ENCODE data around the gene BCL3.
"Not testable (repeated sequence)": the region's sequence is repeated elsewhere in the genome, so short reads cannot be mapped to it uniquely, and the experiment has no call there.

BCL3 gene, protein sequence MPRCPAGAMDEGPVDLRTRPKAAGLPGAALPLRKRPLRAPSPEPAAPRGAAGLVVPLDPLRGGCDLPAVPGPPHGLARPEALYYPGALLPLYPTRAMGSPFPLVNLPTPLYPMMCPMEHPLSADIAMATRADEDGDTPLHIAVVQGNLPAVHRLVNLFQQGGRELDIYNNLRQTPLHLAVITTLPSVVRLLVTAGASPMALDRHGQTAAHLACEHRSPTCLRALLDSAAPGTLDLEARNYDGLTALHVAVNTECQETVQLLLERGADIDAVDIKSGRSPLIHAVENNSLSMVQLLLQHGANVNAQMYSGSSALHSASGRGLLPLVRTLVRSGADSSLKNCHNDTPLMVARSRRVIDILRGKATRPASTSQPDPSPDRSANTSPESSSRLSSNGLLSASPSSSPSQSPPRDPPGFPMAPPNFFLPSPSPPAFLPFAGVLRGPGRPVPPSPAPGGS

GRCh38 chr19:44748426-44749254, at the start of gene BCL3:
TSS of gene BCL3 (plus strand) at chr19:44748708. CDS start at chr19:44748791, 83 bp downstream.
- DNase-seq (ENCODE audit: low read depth, low spot score): peak; percentile 84

DNA sequence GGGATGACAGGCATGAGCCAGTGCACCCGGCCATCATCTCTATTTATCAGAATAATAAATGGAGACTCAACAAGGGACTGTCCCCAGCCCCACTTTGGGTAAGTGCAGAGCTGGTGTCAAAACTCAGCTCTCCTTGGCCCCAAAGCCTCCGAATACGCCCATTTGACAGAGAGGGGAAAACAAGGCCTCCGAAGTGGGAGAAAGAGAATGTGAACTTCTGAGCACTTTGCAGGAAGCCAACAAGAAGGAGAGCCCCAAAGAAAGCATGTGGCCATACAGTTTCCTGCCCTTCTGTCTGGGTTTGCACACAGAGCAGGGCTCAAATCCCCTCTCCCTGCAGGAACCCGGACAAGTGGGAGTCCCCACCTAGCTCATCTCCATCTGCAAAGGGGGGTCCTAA, 48.0 kb upstream of the BCL3 start:
- DNase-seq (ENCODE audit: low read depth, low spot score): no peak

GRCh38 chr19:44701228-44701627, 47.3 kb upstream of the BCL3 start:
- DNase-seq (ENCODE audit: low read depth, low spot score): no peak

GRCh38 chr19:44702551-44703176, 45.8 kb upstream of the BCL3 start:
- no peak for DNase-seq (ENCODE audit: low read depth, low spot score)

DNA sequence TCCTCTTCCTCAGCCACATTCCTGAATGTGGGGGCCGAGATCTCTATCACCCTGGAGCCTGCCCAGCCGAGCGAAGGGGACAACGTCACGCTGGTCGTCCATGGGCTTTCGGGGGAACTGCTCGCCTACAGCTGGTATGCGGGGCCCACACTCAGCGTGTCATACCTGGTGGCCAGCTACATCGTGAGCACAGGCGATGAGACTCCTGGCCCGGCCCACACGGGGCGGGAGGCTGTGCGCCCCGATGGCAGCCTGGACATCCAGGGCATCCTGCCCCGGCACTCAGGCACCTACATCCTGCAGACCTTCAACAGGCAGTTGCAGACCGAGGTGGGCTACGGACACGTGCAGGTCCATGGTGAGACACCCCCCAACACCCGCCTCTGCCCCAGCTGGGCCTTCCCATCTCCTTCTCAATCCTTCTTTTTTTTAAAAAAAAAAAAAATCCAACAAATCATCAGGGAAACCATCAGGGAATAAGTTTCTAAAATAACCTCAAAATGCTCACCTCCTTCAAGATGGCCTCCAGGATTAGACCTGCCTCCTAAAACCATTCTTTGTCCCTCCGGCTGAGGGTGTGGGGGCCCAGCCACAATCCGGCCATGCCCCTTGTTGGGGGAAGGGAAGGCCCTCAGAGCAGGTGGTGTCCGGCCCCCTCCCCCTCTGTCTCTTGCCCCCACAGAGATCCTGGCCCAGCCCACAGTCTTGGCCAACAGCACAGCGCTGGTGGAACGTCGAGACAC, 45.0 kb upstream of the BCL3 start:
- DNase-seq (ENCODE audit: low read depth, low spot score): no peak

DNA sequence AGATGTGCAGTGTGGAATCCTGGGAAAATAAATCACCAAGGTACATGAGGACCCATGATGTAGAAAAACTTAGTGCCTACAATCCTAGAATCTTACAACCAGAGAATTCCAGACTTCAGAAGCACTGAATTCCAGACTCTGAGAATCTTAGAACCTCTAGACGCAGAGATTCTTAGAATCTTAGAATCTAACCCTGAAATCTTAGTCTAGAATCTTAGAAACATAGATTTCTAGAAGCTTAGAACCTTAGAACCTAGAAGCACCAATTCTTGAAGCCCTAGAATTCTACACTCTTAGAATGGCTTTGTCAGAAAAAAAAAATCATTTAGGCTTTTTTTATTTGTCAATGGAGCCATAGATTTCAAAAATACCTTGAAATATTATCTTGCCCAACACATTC, 43.5 kb upstream of the BCL3 start:
- DNase-seq (ENCODE audit: low read depth, low spot score): no peak

- no peak for DNase-seq (ENCODE audit: low read depth, low spot score)
Observed at GRCh38 chr19:44705502-44706010, 43.0 kb upstream of the BCL3 start.

DNA sequence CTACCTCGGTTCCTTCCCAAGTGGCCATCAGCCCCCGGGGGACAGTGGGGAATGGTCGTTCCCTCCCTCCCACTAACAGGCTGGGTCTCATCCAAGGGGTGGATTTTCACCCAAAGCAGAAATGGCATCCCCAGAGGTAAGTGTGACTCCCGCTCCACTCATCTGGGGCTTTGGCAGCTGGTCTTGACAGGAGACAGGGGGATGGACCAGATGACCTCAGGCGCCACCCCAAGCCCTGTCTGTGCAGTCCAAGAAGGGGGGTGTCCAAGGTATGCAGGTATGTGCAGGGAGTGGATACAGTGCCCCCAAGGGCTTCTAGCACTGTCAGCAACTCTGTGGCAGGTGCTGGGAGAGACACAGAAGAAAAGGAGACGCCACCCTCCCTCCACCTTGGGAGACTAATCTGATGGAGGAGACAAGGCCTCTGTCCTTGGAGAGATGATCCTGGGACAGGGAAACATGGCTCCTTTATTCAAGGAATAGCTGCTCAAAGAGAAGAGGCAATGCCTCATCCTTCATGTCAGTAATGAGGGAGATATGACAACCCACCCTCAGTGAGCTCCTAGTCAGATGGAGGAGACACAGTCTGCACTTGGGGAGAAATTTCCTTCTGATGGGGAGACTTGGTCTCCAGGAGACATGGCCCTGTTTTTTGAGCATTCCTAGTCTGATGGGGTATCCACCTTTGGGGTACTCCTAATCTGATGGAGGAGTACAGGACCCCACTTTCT, 41.8 kb upstream of the BCL3 start:
- no peak for DNase-seq (ENCODE audit: low read depth, low spot score)

GRCh38 chr19:44707794-44708193, 40.7 kb upstream of the BCL3 start:
- DNase-seq (ENCODE audit: low read depth, low spot score): no peak

DNA sequence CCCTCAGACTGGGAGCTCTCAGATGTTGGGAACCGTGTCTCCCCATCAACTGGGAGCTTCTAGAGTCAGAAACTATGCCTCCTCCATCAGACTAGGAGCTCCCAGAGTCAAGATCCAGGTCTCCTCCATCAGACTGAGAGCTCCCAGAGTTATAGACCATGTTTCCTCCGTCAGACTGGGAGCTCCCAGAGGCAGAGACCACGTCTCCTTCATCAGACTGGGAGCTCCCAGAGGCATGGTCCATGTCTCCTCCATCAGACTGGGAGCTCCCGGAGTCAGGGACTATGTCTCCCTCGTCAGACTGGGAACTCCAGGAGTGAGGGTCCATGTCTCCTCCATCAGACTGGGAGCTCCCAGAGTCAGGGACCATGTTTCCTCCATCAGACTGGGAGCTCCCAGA, 39.6 kb upstream of the BCL3 start:
- DNase-seq (ENCODE audit: low read depth, low spot score): no peak

DNA sequence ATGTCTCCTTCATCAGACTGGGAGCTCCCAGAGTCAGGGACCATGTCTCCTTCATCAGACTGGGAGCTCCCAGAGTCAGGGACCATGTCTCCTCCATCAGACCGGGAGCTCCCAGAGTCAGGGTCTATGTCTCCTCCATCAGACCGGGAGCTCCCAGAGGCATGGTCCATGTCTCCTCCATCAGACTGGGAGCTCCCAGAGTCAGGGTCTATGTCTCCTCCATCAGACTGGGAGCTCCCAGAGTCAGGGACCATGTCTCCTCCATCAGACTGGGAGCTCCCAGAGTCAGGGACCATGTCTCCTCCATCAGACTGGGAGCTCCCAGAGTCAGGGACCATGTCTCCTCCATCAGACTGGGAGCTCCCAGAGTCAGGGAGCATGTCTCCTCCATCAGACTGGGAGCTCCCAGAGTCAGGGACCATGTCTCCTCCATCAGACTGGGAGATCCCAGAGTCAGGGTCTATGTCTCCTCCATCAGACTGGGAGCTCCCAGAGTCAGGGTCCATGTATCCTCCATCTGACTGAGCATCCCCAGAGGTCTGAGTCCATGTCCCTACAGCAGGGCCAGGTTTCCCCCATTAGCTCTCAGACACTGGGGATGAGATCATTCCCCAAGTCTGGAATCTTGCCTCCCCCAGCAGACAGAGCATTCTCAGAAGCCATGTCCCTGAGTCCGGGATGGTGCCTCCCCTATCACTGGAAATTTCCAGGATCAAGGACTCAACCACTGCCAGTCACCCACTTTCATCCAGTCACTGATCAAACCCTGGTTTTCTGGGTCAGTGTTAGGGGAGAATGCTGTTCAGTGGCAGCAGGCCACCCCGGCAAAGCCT, 38.9 kb upstream of the BCL3 start:
- DNase-seq (ENCODE audit: low read depth, low spot score): not testable (repeated sequence)

- DNase-seq (ENCODE audit: low read depth, low spot score): no peak
Observed at GRCh38 chr19:44710483-44710882, 38.0 kb upstream of the BCL3 start.

GRCh38 chr19:44712864-44713515, 35.5 kb upstream of the BCL3 start:
- no peak for DNase-seq (ENCODE audit: low read depth, low spot score)

GRCh38 chr19:44714597-44715169, 33.8 kb upstream of the BCL3 start:
- DNase-seq (ENCODE audit: low read depth, low spot score): no peak

- no peak for DNase-seq (ENCODE audit: low read depth, low spot score)
Observed at GRCh38 chr19:44717603-44718002, 30.9 kb upstream of the BCL3 start.

DNA sequence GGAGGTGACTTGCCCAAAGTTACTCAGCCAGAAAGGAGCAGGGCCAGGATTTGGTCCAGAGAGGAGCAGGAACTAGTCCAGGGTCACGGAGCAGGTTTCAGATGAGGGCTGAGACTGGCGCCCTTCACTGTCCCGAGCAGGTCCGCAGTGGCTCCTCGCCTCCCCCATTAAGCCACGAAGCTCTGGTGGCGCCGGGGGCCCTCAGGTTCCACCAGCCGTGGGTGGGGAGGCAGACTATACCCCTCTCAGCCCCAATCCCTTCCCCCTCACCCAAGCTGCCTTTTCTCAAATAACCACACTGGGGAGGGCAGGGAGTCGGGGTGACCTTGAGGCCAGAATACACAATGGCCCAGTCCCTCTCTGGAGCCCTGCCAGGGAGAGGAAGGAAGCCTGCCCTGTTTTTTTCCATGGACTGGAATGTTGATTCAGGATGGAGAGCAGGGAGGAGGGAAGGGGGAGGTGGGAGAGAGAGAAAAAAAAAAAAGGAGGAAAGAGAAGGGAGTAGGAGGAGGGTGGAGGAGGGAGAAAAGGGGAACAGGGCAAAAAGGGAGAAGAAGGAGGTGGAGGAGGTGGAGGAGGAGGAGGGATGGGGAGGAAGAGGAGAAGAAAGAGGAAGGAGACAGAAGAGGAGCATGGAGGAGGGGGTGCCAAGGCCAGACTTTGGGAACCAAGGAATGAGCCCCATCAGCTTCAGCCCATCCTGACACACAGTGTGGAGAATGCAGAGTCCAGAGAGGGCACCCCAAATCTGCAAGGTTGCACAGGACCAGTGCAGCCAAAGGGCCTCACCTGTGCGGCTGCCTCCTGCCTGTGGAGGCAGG, 29.9 kb upstream of the BCL3 start:
- DNase-seq (ENCODE audit: low read depth, low spot score): peak; percentile 83

- no peak for DNase-seq (ENCODE audit: low read depth, low spot score)
Observed at GRCh38 chr19:44719262-44719701, 29.2 kb upstream of the BCL3 start.

GRCh38 chr19:44720396-44720795, 28.1 kb upstream of the BCL3 start:
- not testable (repeated sequence) for DNase-seq (ENCODE audit: low read depth, low spot score)
